Epithelial cell of esophagus (primary cell): Measurements from ENCODE around the gene IVL.
A peak's percentile ranks its signal among the peaks of the same experiment; 100 is the strongest.

Experiments used
- DNase-seq: peaks from one replicate; pipeline ENCODE4 v3.0.0; 2010; ENCODE audit warnings: low read depth
- H3K4me3 ChIP-seq: 2 replicates; pipeline ENCODE4 v1.5.1; 2011; ENCODE audit warnings: mild to moderate bottlenecking, low read length, control low read depth
- TF ChIP-seq, protein P1 (sequence below): IDR thresholded peaks from 2 replicates; pipeline ENCODE4 v1.5.1; 2011; ENCODE audit warnings: low read depth, mild to moderate bottlenecking, low read length, control low read depth, inconsistent platforms; ENCODE audit not compliant: insufficient read depth; ENCODE audit errors: missing control alignments

The IVL gene

DNA sequence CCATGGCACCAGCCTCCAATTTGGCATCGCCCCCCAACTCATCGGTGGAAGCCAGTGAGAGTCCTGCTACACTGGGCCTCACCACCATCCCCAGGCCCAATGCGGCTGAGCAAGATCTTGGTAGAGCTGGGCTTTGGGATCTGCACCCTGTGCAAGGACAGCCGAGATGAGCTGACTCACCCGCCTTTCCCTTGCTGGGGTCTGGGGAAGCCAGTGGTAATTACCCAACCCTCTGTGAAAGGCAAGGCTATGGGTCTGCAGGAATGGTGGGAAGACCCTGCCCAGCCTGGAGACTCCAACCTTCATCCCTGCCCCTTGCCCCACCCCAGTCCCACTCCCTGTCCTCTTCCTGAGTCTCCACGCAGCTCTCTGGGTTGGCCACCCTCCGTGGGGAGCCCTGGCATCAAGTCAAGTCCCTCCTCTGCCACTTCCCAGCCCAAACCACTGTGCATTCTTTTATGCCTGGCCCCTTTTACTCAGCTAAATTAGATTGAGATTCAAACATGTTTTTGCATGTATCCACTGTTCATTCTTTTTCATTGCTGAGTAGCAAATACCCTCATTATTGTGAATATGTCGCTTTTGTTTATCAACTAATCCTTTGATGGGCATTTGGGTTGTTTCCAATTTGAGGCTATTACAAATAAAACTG is 21.5 kb upstream of the IVL start:
- TF ChIP-seq, protein P1, sequence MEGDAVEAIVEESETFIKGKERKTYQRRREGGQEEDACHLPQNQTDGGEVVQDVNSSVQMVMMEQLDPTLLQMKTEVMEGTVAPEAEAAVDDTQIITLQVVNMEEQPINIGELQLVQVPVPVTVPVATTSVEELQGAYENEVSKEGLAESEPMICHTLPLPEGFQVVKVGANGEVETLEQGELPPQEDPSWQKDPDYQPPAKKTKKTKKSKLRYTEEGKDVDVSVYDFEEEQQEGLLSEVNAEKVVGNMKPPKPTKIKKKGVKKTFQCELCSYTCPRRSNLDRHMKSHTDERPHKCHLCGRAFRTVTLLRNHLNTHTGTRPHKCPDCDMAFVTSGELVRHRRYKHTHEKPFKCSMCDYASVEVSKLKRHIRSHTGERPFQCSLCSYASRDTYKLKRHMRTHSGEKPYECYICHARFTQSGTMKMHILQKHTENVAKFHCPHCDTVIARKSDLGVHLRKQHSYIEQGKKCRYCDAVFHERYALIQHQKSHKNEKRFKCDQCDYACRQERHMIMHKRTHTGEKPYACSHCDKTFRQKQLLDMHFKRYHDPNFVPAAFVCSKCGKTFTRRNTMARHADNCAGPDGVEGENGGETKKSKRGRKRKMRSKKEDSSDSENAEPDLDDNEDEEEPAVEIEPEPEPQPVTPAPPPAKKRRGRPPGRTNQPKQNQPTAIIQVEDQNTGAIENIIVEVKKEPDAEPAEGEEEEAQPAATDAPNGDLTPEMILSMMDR, result no peak
- H3K4me3 ChIP-seq, result no peak overlapping the region
- DNase-seq, result peak; percentile 54

DNA sequence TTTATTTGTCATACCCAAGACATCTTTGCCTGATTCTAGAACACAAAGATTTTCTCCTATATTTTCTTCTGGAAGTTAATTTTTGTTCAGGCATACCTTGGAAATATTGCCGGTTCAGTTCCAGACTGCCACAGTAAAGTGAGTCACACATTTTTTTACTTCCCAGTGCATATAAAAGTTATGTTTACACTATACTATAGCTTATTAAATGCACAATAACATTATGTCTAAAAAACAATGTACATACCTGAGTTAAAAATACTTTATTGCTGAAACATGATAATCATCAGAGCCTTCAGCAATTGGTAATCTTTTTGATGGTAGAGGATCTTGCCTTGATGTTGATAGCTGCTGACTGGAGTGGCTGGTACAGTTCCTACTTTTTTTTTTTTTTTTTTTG is 20.2 kb upstream of the IVL start:
- TF ChIP-seq, protein P1, result no peak
- peak; percentile 37 for DNase-seq
- no peak overlapping the region for H3K4me3 ChIP-seq

DNA sequence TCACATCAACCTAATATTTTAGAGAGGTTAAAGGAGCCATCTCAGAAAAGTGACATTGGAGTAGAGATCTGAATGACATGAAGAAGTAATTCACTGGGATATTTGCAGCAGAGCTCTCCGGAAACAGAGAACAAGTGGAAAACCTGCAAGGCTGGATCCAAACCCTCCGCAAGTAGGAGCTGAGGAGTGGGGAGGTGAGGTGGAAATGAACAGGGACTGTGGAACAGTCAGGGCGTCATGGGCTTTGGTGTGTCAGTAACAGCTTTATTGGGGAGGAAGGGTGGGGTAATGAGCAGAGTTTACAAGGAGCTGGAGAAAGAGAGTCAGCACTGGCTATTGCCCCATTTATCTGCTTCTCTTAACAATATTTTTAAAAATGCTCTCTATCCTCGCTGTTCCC is 9.3 kb upstream of the IVL start:
- DNase-seq, result no peak
- no peak overlapping the region for H3K4me3 ChIP-seq

DNA sequence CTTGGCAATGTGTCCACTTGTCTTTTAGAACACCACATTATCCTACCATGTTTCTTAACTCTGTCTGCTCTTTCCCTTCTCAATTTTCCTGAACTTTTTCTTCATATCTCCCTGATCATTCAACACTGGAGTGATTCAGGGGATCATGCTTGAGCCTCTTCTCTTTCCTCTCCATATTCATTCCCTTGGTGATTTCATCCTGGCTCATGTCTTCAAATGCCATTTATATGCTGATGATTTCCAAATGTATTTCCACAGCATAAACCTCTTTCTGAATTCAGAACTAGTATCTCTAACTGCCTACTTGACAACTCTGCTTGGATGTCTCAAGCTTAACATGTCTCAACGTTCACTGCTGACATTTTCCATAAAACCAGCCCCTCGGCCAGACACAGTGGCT is 8.5 kb upstream of the IVL start:
- no peak overlapping the region for H3K4me3 ChIP-seq
- TF ChIP-seq, protein P1, result no peak
- DNase-seq, result no peak

More for the DNA sequence above, 9.3 kb upstream of the IVL start:
- TF ChIP-seq, protein P1, result no peak

DNA sequence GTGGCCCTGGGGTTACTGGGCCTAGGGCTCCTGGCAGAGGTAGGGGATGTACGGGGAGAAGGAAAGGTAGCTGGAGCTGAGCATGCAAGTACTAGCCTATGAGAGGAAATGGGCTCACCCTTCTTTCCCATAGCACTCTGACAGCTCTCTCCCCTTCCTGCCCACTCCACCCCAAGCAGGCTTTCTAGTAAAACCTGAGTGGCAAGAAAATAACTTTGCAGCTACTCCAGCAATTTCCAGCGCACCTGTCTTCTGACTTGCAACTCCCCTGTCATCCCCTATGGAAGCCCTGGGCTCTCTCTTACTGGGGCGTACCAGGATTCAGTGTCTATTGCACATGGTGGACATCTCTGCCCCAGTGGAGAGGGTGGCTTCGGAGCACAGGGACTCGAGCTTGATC is 6.7 kb upstream of the IVL start:
- peak; percentile 84 for DNase-seq
- TF ChIP-seq, protein P1, result no peak
- no peak overlapping the region for H3K4me3 ChIP-seq

DNA sequence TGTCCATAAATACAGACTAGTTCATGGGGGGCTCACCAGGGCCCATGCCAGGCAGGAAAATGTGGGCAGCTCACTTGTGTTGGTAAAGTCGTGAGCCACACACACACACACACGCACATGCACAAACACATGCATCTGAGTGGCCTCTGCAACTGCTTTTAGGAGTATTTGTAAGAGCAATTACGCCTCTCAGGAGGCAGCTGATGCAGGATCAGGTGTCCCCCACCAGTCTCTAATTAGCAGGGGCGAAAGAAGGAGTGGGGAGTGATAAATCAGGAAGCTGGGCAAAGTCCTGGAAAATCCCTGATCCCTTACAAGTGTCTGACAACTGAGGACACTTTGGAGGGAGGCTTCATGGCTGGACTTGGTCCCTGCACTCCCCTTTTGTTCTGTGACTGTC is 5.7 kb upstream of the IVL start:
- no peak overlapping the region for H3K4me3 ChIP-seq
- DNase-seq, result no peak
- TF ChIP-seq, protein P1, result no peak
